HG03066 (cell line): ENCODE results near the gene LAMA2.

Source experiments
- ATAC-seq: cut with Tn5 transposase; IDR thresholded peaks from one replicate; pipeline ENCODE4 v1.9.1; 2021; ENCODE audit warnings: low read depth; ENCODE audit not compliant: unreplicated experiment

The LAMA2 gene

GRCh38 chr6:128993166-128993565, 110.2 kb downstream of the LAMA2 start:
- no peak for ATAC-seq

- no peak for ATAC-seq
Observed at GRCh38 chr6:128997880-128998279, 114.9 kb downstream of the LAMA2 start.

GRCh38 chr6:129006724-129007514, 124.0 kb downstream of the LAMA2 start:
- no peak for ATAC-seq

- ATAC-seq: no peak
Observed at GRCh38 chr6:129007701-129008373, 124.9 kb downstream of the LAMA2 start.

GRCh38 chr6:129008591-129008990, 125.7 kb downstream of the LAMA2 start:
- ATAC-seq: no peak

- no peak for ATAC-seq
Observed at GRCh38 chr6:129009851-129010250, 126.9 kb downstream of the LAMA2 start.

- ATAC-seq: no peak
Observed at GRCh38 chr6:129014302-129014701, 131.4 kb downstream of the LAMA2 start.

GRCh38 chr6:129015721-129016120, 132.8 kb downstream of the LAMA2 start:
- no peak for ATAC-seq

- ATAC-seq: no peak
Observed at GRCh38 chr6:129016844-129017243, 133.9 kb downstream of the LAMA2 start.

- ATAC-seq: no peak
Observed at GRCh38 chr6:129022011-129022553, 139.1 kb downstream of the LAMA2 start.

GRCh38 chr6:129026601-129027000, 143.7 kb downstream of the LAMA2 start:
- ATAC-seq: no peak

GRCh38 chr6:129029778-129030177, 146.8 kb downstream of the LAMA2 start:
- no peak for ATAC-seq

GRCh38 chr6:129030215-129030614, 147.3 kb downstream of the LAMA2 start:
- ATAC-seq: no peak

GRCh38 chr6:129031051-129031599, 148.2 kb downstream of the LAMA2 start:
- no peak for ATAC-seq

- no peak for ATAC-seq
Observed at GRCh38 chr6:129032602-129033001, 149.7 kb downstream of the LAMA2 start.

GRCh38 chr6:129033180-129033579, 150.2 kb downstream of the LAMA2 start:
- ATAC-seq: no peak

GRCh38 chr6:129033581-129033980, 150.6 kb downstream of the LAMA2 start:
- ATAC-seq: no peak

GRCh38 chr6:129041563-129041962, 158.6 kb downstream of the LAMA2 start:
- no peak for ATAC-seq

GRCh38 chr6:129046526-129046925, 163.6 kb downstream of the LAMA2 start:
- no peak for ATAC-seq

GRCh38 chr6:129047834-129048233, 164.9 kb downstream of the LAMA2 start:
- ATAC-seq: no peak

GRCh38 chr6:129050086-129050485, 167.1 kb downstream of the LAMA2 start:
- no peak for ATAC-seq
